Keratinocyte (primary cell): ENCODE data around the gene ITGB1BP1. TPM values are rescaled to one million over a fixed set of nuclear protein-coding genes. Genes with fewer than 3 reads are reported as not detected.

Source experiments
- DNase-seq: peaks from one replicate; pipeline ENCODE4 v3.0.0-alpha.2; 2011; ENCODE audit warnings: low read depth, missing footprints, low spot score
- FAIRE-seq: peaks from 2 replicates; lab custom pipeline; 2011; peaks lifted over from hg19 to GRCh38; lab: Jason Lieb, UNC
- H2AFZ ChIP-seq: 2 replicates; pipeline ENCODE4 v1.6.0; 2012; ENCODE audit warnings: low read length, control low read depth, inconsistent platforms; ENCODE audit not compliant: control insufficient read depth
- H3K27ac ChIP-seq: 2 replicates; pipeline ENCODE4 v1.5.1; 2011; ENCODE audit warnings: low read length; ENCODE audit not compliant: control insufficient read depth, insufficient read depth
- H3K27me3 ChIP-seq: 3 replicates; pipeline ENCODE4 v1.6.0; 2011; ENCODE audit warnings: low read length; ENCODE audit not compliant: control insufficient read depth, insufficient read depth; ENCODE audit errors: extremely low read depth
- H3K36me3 ChIP-seq, 2 experiments: 2 replicates in 1 of 2; 3 replicates in 1 of 2; pipeline ENCODE4 v1.5.1; 2011; ENCODE audit warnings: low read length in 2 of 2, mild to moderate bottlenecking in 1 of 2; ENCODE audit not compliant: control insufficient read depth in 2 of 2, insufficient read depth in 2 of 2; ENCODE audit errors: extremely low read depth in 1 of 2
- H3K4me1 ChIP-seq: 3 replicates; pipeline ENCODE4 v1.5.1; 2011; ENCODE audit warnings: low read length; ENCODE audit not compliant: control insufficient read depth, insufficient read depth; ENCODE audit errors: extremely low read depth
- H3K4me2 ChIP-seq: 3 replicates; pipeline ENCODE4 v1.6.0; 2011; ENCODE audit warnings: low read depth, low read length; ENCODE audit not compliant: control insufficient read depth, insufficient read depth; ENCODE audit errors: extremely low read depth
- H3K4me3 ChIP-seq, 3 experiments: fragments of 200-600 bp in 1 of 3; sonication (generic) in 1 of 3; 2 replicates in 2 of 3; 3 replicates in 1 of 3; pipeline ENCODE4 v1.5.1; 2011 to 2016; ENCODE audit warnings: low read length in 3 of 3, mild to moderate bottlenecking in 3 of 3, control low read depth in 2 of 3, inconsistent platforms in 1 of 3, low read depth in 1 of 3, mixed read lengths in 1 of 3, mixed run types in 1 of 3, moderate library complexity in 1 of 3; ENCODE audit not compliant: control insufficient read depth in 2 of 3, insufficient read depth in 2 of 3; ENCODE audit errors: extremely low read depth in 1 of 3
- H3K79me2 ChIP-seq: 2 replicates; pipeline ENCODE4 v1.6.0; 2012; ENCODE audit warnings: low read length; ENCODE audit not compliant: control insufficient read depth, insufficient read depth
- H3K9ac ChIP-seq: 3 replicates; pipeline ENCODE4 v1.6.0; 2011; ENCODE audit warnings: low read length; ENCODE audit not compliant: control insufficient read depth, insufficient read depth; ENCODE audit errors: extremely low read depth
- H3K9me1 ChIP-seq: 3 replicates; pipeline ENCODE4 v1.6.0; 2011; ENCODE audit warnings: low read length; ENCODE audit not compliant: control insufficient read depth, insufficient read depth; ENCODE audit errors: extremely low read depth
- H3K9me3 ChIP-seq: 2 replicates; pipeline ENCODE4 v1.5.1; 2012; ENCODE audit warnings: low read depth, low read length; ENCODE audit not compliant: control insufficient read depth
- H4K20me1 ChIP-seq: 3 replicates; pipeline ENCODE4 v1.6.0; 2011; ENCODE audit warnings: low read length; ENCODE audit not compliant: control insufficient read depth, insufficient read depth; ENCODE audit errors: extremely low read depth
- EZH2 ChIP-seq: IDR thresholded peaks from one replicate; pipeline ENCODE4 v1.6.1; 2012; ENCODE audit warnings: inconsistent platforms, mild to moderate bottlenecking, low read length, moderate library complexity
- dilution Hi-C: fragments of 300-500 bp; cut with MboI; formaldehyde crosslinking; loops from one replicate; pipeline ENCODE4 v1.7.0; 2020; ENCODE audit warnings: low sequenced_read_pairs; ENCODE audit not compliant: extremely low pct_ligation_motif_present
- polyA plus RNA-seq, 5 experiments: library from polyadenylated mRNA; depleted of rRNA in 3 of 5; stranded (reverse) in 3 of 5; stranded (forward) in 1 of 5; unstranded in 1 of 5; fragments of >200 nt; gene quantifications; 1 replicate in 1 of 5; 2 replicates in 3 of 5; 3 replicates in 1 of 5; pipeline versions ENCODE4 v1.2.1 to v1.2.3, GENCODE V29; 2011 to 2012; ENCODE audit warnings: missing spikeins in 2 of 5, low read depth in 1 of 5, low replicate concordance in 1 of 5
- TF ChIP-seq, protein P1 (sequence below), 3 experiments: IDR thresholded peaks in 1 of 3; conservative IDR thresholded peaks in 1 of 3; optimal IDR thresholded peaks in 1 of 3; 2 replicates in 2 of 3; 3 replicates in 1 of 3; pipeline versions ENCODE3 to v1.5.1; 2011; ENCODE audit warnings: low read length in 3 of 3, mild to moderate bottlenecking in 3 of 3, moderate library complexity in 2 of 3, control low read depth in 1 of 3, inconsistent platforms in 1 of 3; ENCODE audit not compliant: insufficient read depth in 2 of 3; ENCODE audit errors: extremely low read depth in 1 of 3

ITGB1BP1 gene
- polyA plus RNA-seq, 1 donor (not counting 4 experiments of a cell fraction or from before 2014, with no cell fraction given) = 169 TPM

DNA sequence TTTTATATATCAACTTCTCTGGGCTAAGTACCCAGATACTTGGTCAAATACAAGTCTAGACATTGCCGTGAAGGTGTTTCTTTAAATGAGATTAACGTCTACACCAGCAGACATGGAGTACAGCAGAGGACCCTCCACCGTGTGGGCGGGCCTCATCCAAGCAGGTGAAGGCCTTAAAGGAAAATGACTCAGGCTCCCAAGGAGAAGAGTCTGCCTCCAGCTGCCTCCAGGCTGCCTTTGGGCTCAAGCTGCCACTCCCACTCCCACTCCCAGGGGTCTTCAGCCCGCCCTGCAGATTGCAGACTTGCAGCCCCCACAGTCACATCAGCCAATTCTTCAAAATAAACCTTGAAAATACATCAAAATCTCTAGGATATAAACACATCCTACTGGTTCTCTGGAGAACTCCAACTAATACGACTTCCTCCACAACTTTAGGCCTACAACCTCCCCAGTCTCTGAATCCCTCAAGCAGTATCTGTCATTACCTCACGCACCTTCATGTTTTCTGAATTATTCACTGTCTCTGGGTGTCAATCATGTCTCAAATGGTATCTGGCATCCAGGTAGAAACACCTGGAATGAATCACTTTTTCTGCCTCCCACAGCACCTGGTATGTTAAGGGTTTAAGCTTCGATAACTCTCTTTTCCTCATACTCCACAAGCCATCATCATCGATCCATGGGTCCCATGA lies 6.9 kb downstream of the ITGB1BP1 start:
- no peak overlapping the region for H3K4me2 ChIP-seq
- no peak overlapping the region for H3K9ac ChIP-seq
- no peaks in the 10 kb centered on the region for H3K9me3 ChIP-seq
- H4K20me1 ChIP-seq = no peaks in the 10 kb centered on the region
- peak overlapping the region; percentile 34 for H3K27ac ChIP-seq
- H3K27me3 ChIP-seq = no peaks in the 10 kb centered on the region
- no peak overlapping the region for H3K4me3 ChIP-seq
- dilution Hi-C loops = no loop called here
- H3K4me1 ChIP-seq = peaks cover 12% of the 10 kb centered on the region
- no peak for TF ChIP-seq EZH2
- TF ChIP-seq, protein P1, sequence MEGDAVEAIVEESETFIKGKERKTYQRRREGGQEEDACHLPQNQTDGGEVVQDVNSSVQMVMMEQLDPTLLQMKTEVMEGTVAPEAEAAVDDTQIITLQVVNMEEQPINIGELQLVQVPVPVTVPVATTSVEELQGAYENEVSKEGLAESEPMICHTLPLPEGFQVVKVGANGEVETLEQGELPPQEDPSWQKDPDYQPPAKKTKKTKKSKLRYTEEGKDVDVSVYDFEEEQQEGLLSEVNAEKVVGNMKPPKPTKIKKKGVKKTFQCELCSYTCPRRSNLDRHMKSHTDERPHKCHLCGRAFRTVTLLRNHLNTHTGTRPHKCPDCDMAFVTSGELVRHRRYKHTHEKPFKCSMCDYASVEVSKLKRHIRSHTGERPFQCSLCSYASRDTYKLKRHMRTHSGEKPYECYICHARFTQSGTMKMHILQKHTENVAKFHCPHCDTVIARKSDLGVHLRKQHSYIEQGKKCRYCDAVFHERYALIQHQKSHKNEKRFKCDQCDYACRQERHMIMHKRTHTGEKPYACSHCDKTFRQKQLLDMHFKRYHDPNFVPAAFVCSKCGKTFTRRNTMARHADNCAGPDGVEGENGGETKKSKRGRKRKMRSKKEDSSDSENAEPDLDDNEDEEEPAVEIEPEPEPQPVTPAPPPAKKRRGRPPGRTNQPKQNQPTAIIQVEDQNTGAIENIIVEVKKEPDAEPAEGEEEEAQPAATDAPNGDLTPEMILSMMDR (optimal IDR thresholded peaks at IDR 0.05 in 1 of 3, IDR thresholded peaks at IDR 0.05 in 1 of 3, conservative IDR thresholded peaks at IDR 0.05 in 1 of 3; ENCODE audit: extremely low read depth in 1 of 3, insufficient read depth in 2 of 3, low read length in 3 of 3) = no peak
- peak; percentile 44 for DNase-seq
- peaks cover 48% of the 10 kb centered on the region for H3K79me2 ChIP-seq
- peaks cover 8 to 29% of the 10 kb centered on the region in 2 experiments for H3K36me3 ChIP-seq
- FAIRE-seq = peak; percentile 13
- H2AFZ ChIP-seq = no peak overlapping the region
- peaks cover 5% of the 10 kb centered on the region for H3K9me1 ChIP-seq

DNA sequence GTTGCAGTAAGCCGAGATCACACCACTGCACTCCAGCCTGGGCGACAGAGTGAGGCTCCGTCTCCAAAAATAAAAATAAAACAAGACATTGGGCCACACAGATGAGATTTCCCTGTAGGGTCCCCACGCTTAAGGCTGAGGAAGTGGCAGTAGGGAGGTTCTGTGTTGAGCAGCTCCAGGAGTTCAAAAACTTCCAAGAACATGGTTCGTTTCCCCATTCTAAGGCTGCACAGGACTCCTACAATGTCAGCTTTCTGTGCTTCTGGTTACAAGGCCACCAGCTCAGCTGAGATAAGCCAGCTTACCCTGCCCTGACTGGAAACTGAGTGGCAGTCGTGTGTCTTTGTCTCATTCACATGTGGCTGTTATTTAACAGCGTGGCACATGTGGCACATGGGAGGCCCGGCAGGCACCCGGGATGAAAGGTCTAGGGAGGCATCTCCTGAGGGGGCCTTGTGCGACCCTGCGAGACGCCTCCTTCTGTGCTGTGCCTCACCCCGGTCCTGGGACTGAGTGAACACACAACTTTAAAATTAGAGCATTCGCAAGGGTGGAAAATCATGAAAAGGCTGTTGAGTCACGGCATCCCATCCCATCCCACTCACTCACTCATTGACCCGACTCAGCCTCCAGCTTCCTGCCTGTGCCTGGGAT lies 7.7 kb downstream of the ITGB1BP1 start:
- FAIRE-seq (no peak), DNase-seq (no peak)
- no peak overlapping the region for H3K4me3 ChIP-seq
- no peaks in the 10 kb centered on the region for H4K20me1 ChIP-seq
- dilution Hi-C loops = no loop called here
- TF ChIP-seq, protein P1 (optimal IDR thresholded peaks at IDR 0.05 in 1 of 3, IDR thresholded peaks at IDR 0.05 in 1 of 3, conservative IDR thresholded peaks at IDR 0.05 in 1 of 3; ENCODE audit: extremely low read depth in 1 of 3, insufficient read depth in 2 of 3, low read length in 3 of 3) = no peak
- no peak for TF ChIP-seq EZH2
- H3K27ac ChIP-seq = no peak overlapping the region
- H3K9me1 ChIP-seq = peaks cover 5% of the 10 kb centered on the region
- H3K79me2 ChIP-seq = peaks cover 42% of the 10 kb centered on the region
- peaks cover 12% of the 10 kb centered on the region for H3K4me1 ChIP-seq
- no peaks in the 10 kb centered on the region for H3K9me3 ChIP-seq
- H3K27me3 ChIP-seq = no peaks in the 10 kb centered on the region
- H3K9ac ChIP-seq = no peak overlapping the region
- no peak overlapping the region for H2AFZ ChIP-seq
- H3K4me2 ChIP-seq = no peak overlapping the region
- peaks cover 8 to 28% of the 10 kb centered on the region in 2 experiments for H3K36me3 ChIP-seq
